Measurements from ENCODE around the gene MYT1.

Gene MYT1

GRCh38 chr20:64192406-64192805 lies 28.2 kb downstream of the MYT1 start:
- no peak for DNase-seq (ENCODE audit: low read depth)

DNA sequence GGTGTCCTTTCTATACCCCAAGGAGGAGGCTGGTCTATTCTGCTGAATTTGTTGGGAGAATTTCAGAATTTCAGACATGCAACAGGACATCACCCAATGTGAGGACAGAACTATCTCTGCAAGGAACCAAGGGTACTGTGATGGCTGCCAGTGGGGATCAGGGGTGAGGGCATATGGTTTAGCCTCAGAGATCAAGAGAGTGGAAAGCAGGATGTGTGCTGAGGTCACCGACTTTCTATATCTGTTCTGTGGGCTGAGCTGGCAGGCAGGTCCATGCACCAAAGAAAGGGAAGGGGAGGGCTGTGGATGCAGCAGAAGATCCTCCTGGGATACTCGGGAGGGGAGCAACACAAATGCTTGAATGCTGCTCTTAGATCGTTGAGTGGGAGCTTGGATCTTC lies 28.8 kb downstream of the MYT1 start:
- no peak for DNase-seq (ENCODE audit: low read depth)

- no peak for DNase-seq (ENCODE audit: low read depth)
These were observed 30.0 kb downstream of the MYT1 start for GRCh38 chr20:64194269-64194668.

- DNase-seq (ENCODE audit: low read depth): no peak
These were observed 32.1 kb downstream of the MYT1 start for GRCh38 chr20:64196309-64196708.

GRCh38 chr20:64196847-64197306 lies 32.6 kb downstream of the MYT1 start:
- DNase-seq (ENCODE audit: low read depth): no peak

DNA sequence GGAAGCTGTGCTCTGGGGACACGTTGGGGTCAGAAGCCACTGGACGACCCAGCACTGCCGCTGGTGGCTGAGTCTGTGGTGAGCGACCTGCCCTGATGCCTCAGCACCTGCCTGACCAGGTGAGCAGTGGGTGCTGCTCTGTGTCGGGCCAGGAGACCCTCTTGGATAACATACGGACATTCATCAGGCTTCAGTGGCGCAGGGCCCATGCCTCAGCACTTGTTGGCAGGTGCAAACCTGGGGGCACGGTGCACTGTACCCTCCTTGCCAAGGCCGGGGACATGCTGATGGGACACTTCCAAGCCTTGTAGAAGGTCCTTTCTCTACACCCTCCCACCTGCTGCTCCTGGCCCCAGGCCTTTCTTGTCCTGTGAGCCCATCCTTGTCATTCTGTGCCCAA lies 34.1 kb downstream of the MYT1 start:
- no peak for DNase-seq (ENCODE audit: low read depth)

GRCh38 chr20:64199395-64199794 lies 35.1 kb downstream of the MYT1 start:
- no peak for DNase-seq (ENCODE audit: low read depth)

DNA sequence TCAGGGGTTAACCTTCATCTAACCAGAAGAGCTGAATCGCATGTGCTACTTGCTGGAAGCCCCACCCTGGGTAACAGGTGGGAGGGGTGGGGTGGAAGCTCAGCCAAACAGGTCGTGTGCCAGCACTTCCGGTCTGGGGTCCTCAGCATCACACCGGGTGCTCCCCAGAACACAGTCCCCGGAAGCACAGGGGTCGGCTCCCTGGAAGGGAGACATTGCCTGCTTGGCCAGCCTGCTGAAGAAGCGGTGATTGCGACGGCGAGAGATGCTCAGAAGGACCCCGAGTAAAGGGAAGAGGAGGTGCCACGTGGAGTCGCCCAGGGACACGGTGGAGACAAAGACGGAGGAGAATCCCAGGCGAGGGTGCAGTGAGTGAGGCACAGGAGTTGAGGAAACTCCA lies 36.5 kb downstream of the MYT1 start:
- DNase-seq (ENCODE audit: low read depth): no peak

DNA sequence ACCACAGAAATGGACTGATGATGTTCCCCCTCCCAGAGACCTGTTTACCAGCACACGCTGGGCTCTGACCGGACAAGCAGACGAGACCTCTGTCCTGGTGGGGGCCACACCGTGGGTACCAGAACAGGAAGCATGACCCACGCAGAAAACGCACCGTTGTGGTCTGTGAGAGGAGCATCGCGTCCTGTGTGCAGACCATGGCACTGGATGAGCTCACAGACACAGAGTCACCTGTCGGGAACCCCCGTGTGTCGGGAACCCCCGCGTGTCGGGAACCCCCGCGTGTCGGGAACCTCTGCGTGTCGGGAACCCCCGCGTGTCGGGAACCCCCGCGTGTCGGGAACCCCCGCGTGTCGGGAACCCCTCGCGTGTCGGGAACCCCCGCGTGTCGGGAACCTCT lies 37.4 kb downstream of the MYT1 start:
- no peak for DNase-seq (ENCODE audit: low read depth)

GRCh38 chr20:64203037-64203777 lies 39.0 kb downstream of the MYT1 start:
- peak; percentile 23 for DNase-seq (ENCODE audit: low read depth)

DNA sequence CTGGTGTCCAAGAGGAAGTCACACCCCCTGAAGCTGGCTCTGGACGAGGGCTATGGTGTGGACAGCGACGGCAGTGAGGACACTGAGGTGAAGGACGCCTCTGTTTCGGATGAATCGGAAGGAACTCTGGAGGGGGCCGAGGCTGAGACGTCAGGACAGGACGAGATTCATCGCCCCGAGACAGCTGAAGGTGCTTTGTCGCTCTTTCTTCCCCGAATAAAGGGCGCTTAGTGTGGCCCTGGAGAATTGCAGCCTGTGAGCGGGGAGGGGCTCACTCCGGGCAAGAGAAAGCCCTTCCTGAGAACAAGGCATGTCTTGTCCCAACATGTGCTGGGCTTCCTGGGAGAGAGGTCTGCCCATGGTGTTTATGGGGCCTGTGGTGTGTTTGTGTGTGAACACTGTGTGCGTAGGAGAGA lies 41.4 kb downstream of the MYT1 start:
- no peak for DNase-seq (ENCODE audit: low read depth)

DNA sequence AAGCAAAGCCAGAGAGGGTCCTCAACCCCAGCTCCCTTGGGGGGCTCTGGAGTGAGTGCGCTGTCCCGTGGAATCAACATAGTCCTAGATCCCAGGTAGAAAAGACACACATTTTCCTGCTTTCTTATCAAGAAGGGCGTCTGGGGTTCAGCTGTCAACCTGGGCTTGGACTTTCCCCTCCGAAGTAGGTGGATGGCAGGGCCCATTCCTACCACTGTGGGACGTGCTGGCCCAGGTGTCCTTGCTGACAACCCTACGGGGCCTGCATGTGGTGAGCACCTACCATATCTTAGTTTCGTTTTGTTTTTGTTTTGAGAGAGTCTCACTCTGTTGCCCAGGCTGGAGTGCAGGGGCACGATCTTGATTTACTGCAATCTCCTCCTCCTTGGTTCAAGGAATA lies 42.4 kb downstream of the MYT1 start:
- DNase-seq (ENCODE audit: low read depth): no peak

DNA sequence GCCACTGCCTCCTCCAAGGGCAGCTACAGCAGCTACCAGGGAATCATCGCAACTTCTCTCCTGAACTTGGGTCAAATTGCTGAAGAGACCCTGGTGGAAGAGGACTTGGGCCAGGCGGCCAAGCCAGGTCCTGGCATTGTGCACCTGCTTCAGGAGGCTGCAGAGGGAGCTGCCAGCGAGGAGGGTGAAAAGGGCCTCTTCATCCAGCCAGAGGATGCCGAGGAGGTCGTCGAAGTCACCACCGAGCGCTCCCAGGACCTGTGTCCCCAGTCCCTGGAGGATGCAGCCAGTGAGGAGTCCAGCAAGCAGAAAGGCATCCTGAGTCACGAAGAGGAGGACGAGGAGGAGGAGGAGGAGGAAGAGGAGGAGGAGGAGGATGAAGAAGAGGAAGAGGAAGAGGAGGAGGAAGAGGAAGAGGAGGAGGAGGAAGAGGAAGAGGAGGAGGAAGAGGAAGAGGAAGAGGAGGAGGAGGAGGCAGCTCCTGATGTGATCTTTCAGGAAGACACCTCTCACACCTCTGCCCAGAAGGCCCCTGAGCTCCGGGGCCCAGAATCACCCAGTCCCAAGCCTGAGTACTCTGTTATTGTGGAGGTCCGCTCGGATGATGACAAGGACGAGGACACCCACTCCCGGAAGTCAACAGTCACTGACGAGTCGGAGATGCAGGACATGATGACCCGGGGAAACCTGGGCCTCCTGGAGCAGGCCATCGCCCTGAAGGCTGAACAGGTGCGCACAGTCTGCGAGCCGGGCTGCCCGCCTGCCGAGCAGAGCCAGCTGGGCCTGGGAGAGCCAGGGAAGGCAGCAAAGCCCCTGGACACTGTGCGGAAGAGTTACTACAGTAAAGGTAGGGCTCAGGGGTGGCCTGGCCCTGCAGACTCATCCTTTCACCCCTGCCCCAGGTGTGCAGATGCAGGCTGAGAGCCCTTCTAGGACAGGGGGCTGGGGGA lies 43.7 kb downstream of the MYT1 start:
- DNase-seq (ENCODE audit: low read depth): no peak

DNA sequence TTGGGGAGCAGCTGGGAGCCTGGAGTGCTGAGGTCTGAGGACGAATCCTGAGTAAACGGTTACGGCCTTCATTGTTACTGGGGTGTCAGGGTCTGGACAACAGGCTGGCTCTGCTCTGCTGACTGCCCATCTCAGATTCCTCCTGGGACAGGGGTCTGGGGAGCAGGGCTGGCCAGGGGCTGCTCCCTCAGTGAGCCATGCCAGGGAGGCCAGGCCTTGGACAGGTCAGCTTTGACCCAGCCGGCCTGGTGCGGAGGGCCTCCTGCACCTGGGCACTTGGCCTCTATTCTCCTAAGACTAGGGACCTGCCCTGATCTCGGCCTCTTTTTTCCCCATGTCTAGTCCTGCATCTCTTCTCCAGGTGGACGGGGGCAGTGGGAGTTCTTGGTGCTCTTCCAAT lies 44.9 kb downstream of the MYT1 start:
- no peak for DNase-seq (ENCODE audit: low read depth)

- no peak for DNase-seq (ENCODE audit: low read depth)
These were observed 46.6 kb downstream of the MYT1 start for GRCh38 chr20:64210656-64211369.

DNA sequence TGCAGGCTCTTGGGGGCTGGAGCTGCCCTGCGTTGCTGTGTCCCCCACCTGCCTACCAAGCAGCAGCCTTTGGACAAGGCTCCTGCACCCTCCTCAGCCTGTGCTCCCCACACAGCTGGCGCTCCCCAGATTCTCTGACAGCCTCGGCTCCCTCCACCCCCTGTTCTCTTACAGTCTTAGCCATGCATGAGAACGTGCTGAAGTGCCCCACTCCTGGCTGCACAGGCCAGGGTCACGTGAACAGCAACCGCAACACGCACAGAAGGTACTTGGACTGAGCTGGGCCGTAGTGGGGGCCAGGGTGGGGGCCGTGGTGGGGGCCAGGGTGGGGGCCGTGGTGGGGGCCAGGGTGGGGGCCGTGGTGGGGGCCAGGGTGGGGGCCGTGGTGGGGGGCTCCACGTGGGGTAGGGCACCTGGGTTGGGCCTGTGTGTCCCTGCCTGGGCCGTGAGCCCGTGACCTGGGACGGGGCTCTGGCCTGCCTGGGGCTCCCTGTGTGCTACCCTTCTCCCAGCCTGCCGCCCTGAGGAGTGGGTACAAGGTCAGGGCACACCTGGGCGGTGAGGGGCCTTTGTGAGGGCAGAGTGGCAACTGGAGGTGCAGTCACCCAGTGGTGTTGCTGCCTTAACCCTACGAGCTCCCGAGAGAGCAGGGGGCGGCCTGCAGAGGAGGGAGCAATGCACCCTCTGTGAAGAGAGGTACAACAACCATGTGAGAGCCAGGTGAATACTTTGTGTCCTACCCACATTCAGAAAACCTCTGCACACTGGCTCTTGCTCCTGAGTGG lies 47.8 kb downstream of the MYT1 start:
- DNase-seq (ENCODE audit: low read depth): no peak

GRCh38 chr20:64212755-64213154 lies 48.5 kb downstream of the MYT1 start:
- peak; percentile 59 for DNase-seq (ENCODE audit: low read depth)

DNA sequence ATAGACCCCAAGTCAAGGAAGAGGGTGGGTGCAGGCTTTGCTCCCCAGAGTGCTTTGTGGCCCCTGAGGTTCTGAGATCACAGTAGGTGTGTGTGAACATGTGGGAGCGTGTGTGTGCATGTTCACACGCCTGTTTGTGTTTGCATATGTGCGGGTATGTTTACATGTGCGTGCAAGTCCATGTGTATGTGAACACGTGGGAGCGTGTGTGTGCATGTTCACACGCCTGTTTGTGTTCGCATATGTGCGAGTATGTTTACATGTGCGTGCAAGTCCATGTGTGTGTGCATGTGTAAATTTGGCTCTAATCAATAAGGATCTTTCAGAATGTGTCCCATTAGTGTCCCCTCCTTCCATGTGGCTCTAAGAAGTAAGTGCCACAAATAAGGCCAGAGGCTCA lies 49.9 kb downstream of the MYT1 start:
- DNase-seq (ENCODE audit: low read depth): no peak

GRCh38 chr20:64214952-64215351 lies 50.7 kb downstream of the MYT1 start:
- no peak for DNase-seq (ENCODE audit: low read depth)

GRCh38 chr20:64216036-64216435 lies 51.8 kb downstream of the MYT1 start:
- DNase-seq (ENCODE audit: low read depth): peak; percentile 15

GRCh38 chr20:64216910-64217309 lies 52.7 kb downstream of the MYT1 start:
- DNase-seq (ENCODE audit: low read depth): no peak
